Osteocyte (in vitro differentiated cells): ENCODE data around the gene XXYLT1. TPM values are rescaled to one million over a fixed set of nuclear protein-coding genes. Genes with fewer than 3 reads are reported as not detected.

Experiments
- DNase-seq: peaks from one replicate; pipeline ENCODE4 v3.0.0; 2021; ENCODE audit warnings: mixed read lengths; ENCODE audit not compliant: unreplicated experiment; ENCODE audit errors: extremely low spot score
- H3K27ac Mint-ChIP-seq: one replicate; pipeline ENCODE4 v1.8.0; 2021; ENCODE audit warnings: mild to moderate bottlenecking, mixed read lengths; ENCODE audit not compliant: unreplicated experiment
- H3K27me3 Mint-ChIP-seq: one replicate; pipeline ENCODE4 v1.8.0; 2021; ENCODE audit warnings: mixed read lengths; ENCODE audit not compliant: unreplicated experiment
- H3K36me3 Mint-ChIP-seq: one replicate; pipeline ENCODE4 v1.8.0; 2021; ENCODE audit warnings: mixed read lengths; ENCODE audit not compliant: unreplicated experiment
- H3K4me1 Mint-ChIP-seq: one replicate; pipeline ENCODE4 v1.8.0; 2021; ENCODE audit warnings: mixed read lengths; ENCODE audit not compliant: unreplicated experiment
- H3K4me3 Mint-ChIP-seq: one replicate; pipeline ENCODE4 v1.8.0; 2021; ENCODE audit warnings: mild to moderate bottlenecking, moderate library complexity, mixed read lengths; ENCODE audit not compliant: unreplicated experiment
- H3K9me3 Mint-ChIP-seq: one replicate; pipeline ENCODE4 v1.8.0; 2021; ENCODE audit warnings: mixed read lengths; ENCODE audit not compliant: unreplicated experiment
- CTCF ChIP-seq: fragments of 200-600 bp; sonication (generic); IDR thresholded peaks from 2 replicates; pipeline ENCODE4 v1.5.0; 2021; ENCODE audit warnings: antibody characterized with exemption, mild to moderate bottlenecking, moderate library complexity
- total RNA-seq: library from RNA; stranded (reverse); gene quantifications from 2 replicates; pipeline ENCODE4 v1.2.1, GENCODE V29; 2021

XXYLT1 gene
- total RNA-seq, 1 donor from 2014 or later, result 35.8 TPM

GRCh38 chr3:195096484-195097330 lies 174.3 kb downstream of the XXYLT1 start:
- Mint-ChIP-seq H3K9me3 (no peaks in the 10 kb centered on the region), H3K27ac (no peak overlapping the region), H3K27me3 (no peaks in the 10 kb centered on the region), H3K4me1 (peaks cover 20% of the 10 kb centered on the region), H3K4me3 (no peak overlapping the region), H3K36me3 (peaks cover 2% of the 10 kb centered on the region)
- TF ChIP-seq CTCF, result no peak
- no peak for DNase-seq

- no peak for TF ChIP-seq CTCF
- H3K27ac Mint-ChIP-seq, result no peak overlapping the region
- peaks cover 14% of the 10 kb centered on the region for H3K4me1 Mint-ChIP-seq
- H3K36me3 Mint-ChIP-seq, result peaks cover 2% of the 10 kb centered on the region
- H3K4me3 Mint-ChIP-seq, result no peak overlapping the region
- H3K9me3 Mint-ChIP-seq, result no peaks in the 10 kb centered on the region
- no peaks in the 10 kb centered on the region for H3K27me3 Mint-ChIP-seq
- no peak for DNase-seq
These were observed 174.9 kb downstream of the XXYLT1 start for GRCh38 chr3:195096053-195096452.

- H3K27ac Mint-ChIP-seq, result no peak overlapping the region
- peaks cover 2% of the 10 kb centered on the region for H3K36me3 Mint-ChIP-seq
- TF ChIP-seq CTCF, result no peak
- no peaks in the 10 kb centered on the region for H3K9me3 Mint-ChIP-seq
- H3K4me3 Mint-ChIP-seq, result no peak overlapping the region
- DNase-seq, result no peak
- H3K4me1 Mint-ChIP-seq, result peaks cover 13% of the 10 kb centered on the region
- H3K27me3 Mint-ChIP-seq, result no peaks in the 10 kb centered on the region
These were observed 175.3 kb downstream of the XXYLT1 start for GRCh38 chr3:195095704-195096036.

- DNase-seq, result no peak
- Mint-ChIP-seq H3K27me3 (no peaks in the 10 kb centered on the region), H3K4me1 (peaks cover 13% of the 10 kb centered on the region), H3K27ac (no peak overlapping the region), H3K4me3 (no peak overlapping the region), H3K9me3 (no peaks in the 10 kb centered on the region), H3K36me3 (peaks cover 2% of the 10 kb centered on the region)
- no peak for TF ChIP-seq CTCF
These were observed 175.8 kb downstream of the XXYLT1 start for GRCh38 chr3:195095035-195095703.

- TF ChIP-seq CTCF, result no peak
- no peaks in the 10 kb centered on the region for H3K9me3 Mint-ChIP-seq
- peaks cover 13% of the 10 kb centered on the region for H3K4me1 Mint-ChIP-seq
- no peaks in the 10 kb centered on the region for H3K27me3 Mint-ChIP-seq
- no peak overlapping the region for H3K27ac Mint-ChIP-seq
- no peak for DNase-seq
- no peak overlapping the region for H3K4me3 Mint-ChIP-seq
- peaks cover 2% of the 10 kb centered on the region for H3K36me3 Mint-ChIP-seq
These were observed 176.6 kb downstream of the XXYLT1 start for GRCh38 chr3:195094191-195094921.
